Adrenal gland (tissue), 5 donors: ENCODE measurements around the gene IPCEF1.

Source experiments
- CTCF ChIP-seq, 6 experiments: fragments of 450-650 bp in 4 of 6; fragments of 200-600 bp in 2 of 6; sonication (generic) in 1 of 6; IDR thresholded peaks; 1 replicate in 5 of 6; 2 replicates in 1 of 6; pipeline versions ENCODE4 v1.5.1 to v1.8.0; 2016 to 2021; ENCODE audit warnings: antibody characterized with exemption in 6 of 6, mild to moderate bottlenecking in 2 of 6, moderate library complexity in 1 of 6
- POLR2A ChIP-seq, 2 donors: fragments of 450-650 bp; IDR thresholded peaks; one replicate each; pipeline ENCODE4 v1.6.1; 2017; ENCODE audit warnings: antibody characterized with exemption in 2 of 2, mild to moderate bottlenecking in 2 of 2, moderate library complexity in 1 of 2
- donor health status: DM: no; HTN: no; CAD: no.

GRCh38 chr6:154353626-154354025 is 3.0 kb downstream of the IPCEF1 start:
- no peak for TF ChIP-seq CTCF (IDR thresholded peaks at IDR 0.05)
- TF ChIP-seq POLR2A (IDR thresholded peaks at IDR 0.05): no peak
